Right atrium auricular region (tissue), 2 donors: ENCODE results near the gene ATXN7L2. TPM values are rescaled to one million over a fixed set of nuclear protein-coding genes. Genes with fewer than 3 reads are reported as not detected.

Experiments used
- DNase-seq: peaks from one replicate; pipeline ENCODE4 v3.0.0-alpha.2; 2019; ENCODE audit warnings: low spot score
- H3K27ac ChIP-seq, 2 donors: fragments of 200-600 bp; sonication (generic); 1 replicate in 1 of 2; 2 replicates in 1 of 2; pipeline ENCODE4 v1.5.1; 2016 to 2019
- H3K27me3 ChIP-seq, 2 donors: fragments of 200-600 bp; sonication (generic); one replicate each; pipeline versions ENCODE4 v1.5.1 to v1.6.0; 2017 to 2019
- H3K36me3 ChIP-seq: fragments of 200-600 bp; sonication (generic); one replicate; pipeline ENCODE4 v1.5.1; 2016
- H3K4me1 ChIP-seq, 2 donors: fragments of 200-600 bp; sonication (generic); one replicate each; pipeline versions ENCODE4 v1.5.1 to v1.6.0; 2017 to 2019
- H3K4me3 ChIP-seq, 2 donors: fragments of 200-600 bp; sonication (generic); 1 replicate in 1 of 2; 2 replicates in 1 of 2; pipeline ENCODE4 v1.5.1; 2017 to 2019; ENCODE audit warnings: mild to moderate bottlenecking in 1 of 2, moderate library complexity in 1 of 2
- H3K9me3 ChIP-seq, 2 donors: fragments of 200-600 bp; sonication (generic); one replicate each; pipeline ENCODE4 v1.5.1; 2019
- CTCF ChIP-seq, 2 donors: fragments of 200-600 bp; sonication (generic); IDR thresholded peaks; one replicate each; pipeline ENCODE4 v1.5.1; 2019; ENCODE audit warnings: antibody characterized with exemption in 2 of 2
- total RNA-seq, 2 donors: library from RNA; depleted of rRNA; stranded (reverse); fragments of >200 nt; gene quantifications; one replicate each; pipeline ENCODE4 v1.1.0, GENCODE V29; 2016

The ATXN7L2 gene
- total RNA-seq, 2 donors from 2014 or later: 2.4 to 3.5 TPM

- TF ChIP-seq CTCF (IDR thresholded peaks at IDR 0.05): no peak
- Histone ChIP-seq H3K27ac (no peak overlapping the region), H3K9me3 (no peaks in the 10 kb centered on the region), H3K4me3 (no peak overlapping the region), H3K27me3 (no peaks in the 10 kb centered on the region), H3K36me3 (no peaks in the 10 kb centered on the region), H3K4me1 (peaks cover 0 to 12% of the 10 kb centered on the region in 2 donors)
- no peak for DNase-seq
These were observed 5.9 kb upstream of the ATXN7L2 start for GRCh38 chr1:109477821-109478220.

DNA sequence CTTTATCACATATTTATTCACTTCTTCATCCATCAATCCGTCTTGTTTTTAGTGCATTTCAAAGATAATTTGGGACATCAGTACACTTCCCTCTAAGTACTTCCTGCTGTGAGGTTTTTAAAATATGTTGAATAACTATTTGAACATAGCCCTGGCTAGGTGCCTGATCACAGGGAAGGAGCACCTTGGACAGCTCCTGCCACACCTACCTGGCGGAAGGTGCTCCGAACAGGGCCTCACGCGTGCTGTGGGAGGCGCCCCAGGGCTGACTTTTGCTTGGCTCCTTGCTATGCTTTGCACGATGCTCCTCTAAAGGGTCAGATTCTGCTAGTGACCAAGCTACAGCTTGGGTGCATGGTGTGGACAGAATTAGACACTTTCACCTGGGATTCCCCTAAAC, 4.9 kb upstream of the ATXN7L2 start:
- no peaks in the 10 kb centered on the region for H3K9me3 ChIP-seq
- DNase-seq: no peak
- H3K36me3 ChIP-seq: no peaks in the 10 kb centered on the region
- H3K27me3 ChIP-seq: no peaks in the 10 kb centered on the region
- TF ChIP-seq CTCF (IDR thresholded peaks at IDR 0.05): no peak
- H3K27ac ChIP-seq: no peak overlapping the region
- H3K4me1 ChIP-seq: peaks cover 0 to 18% of the 10 kb centered on the region in 2 donors
- no peak overlapping the region for H3K4me3 ChIP-seq

GRCh38 chr1:109479311-109479710, 4.4 kb upstream of the ATXN7L2 start:
- TF ChIP-seq CTCF (IDR thresholded peaks at IDR 0.05): no peak
- no peak overlapping the region for H3K27ac ChIP-seq
- peaks cover 0 to 20% of the 10 kb centered on the region in 2 donors for H3K4me1 ChIP-seq

GRCh38 chr1:109479901-109480300, 3.8 kb upstream of the ATXN7L2 start:
- no peaks in the 10 kb centered on the region for H3K27me3 ChIP-seq
- H3K27ac ChIP-seq: no peak overlapping the region
- no peak for TF ChIP-seq CTCF (IDR thresholded peaks at IDR 0.05)
- H3K36me3 ChIP-seq: no peaks in the 10 kb centered on the region
- H3K4me1 ChIP-seq: peaks cover 0 to 21% of the 10 kb centered on the region in 2 donors
- no peaks in the 10 kb centered on the region for H3K9me3 ChIP-seq
- H3K4me3 ChIP-seq: no peak overlapping the region
- DNase-seq: no peak

More at GRCh38 chr1:109479311-109479710, 4.4 kb upstream of the ATXN7L2 start:
- DNase-seq: no peak
- Histone ChIP-seq H3K9me3 (no peaks in the 10 kb centered on the region), H3K4me3 (no peak overlapping the region), H3K27me3 (no peaks in the 10 kb centered on the region), H3K36me3 (no peaks in the 10 kb centered on the region)

DNA sequence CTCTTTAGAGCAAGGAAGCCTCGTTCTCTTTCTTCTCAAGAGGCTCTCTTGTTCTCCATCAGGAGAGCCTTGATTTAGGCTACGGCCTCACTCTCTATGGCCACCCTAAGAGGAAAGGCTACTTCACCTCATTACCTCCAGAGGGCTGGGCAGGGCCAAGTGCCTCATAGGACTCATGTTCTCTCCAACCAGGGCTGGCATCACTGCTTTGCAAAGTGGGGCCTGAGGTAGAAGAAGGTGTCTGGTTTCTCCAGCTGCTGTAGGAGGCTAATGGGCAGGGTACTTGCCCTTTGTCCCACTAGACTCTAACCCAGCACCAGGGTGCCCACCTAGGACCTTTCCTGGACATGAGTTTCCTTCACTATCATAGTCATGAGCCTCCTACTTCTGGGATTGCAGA, 2.1 kb upstream of the ATXN7L2 start:
- Histone ChIP-seq H3K27me3 (no peaks in the 10 kb centered on the region), H3K36me3 (no peaks in the 10 kb centered on the region), H3K27ac (no peak overlapping the region), H3K4me1 (peaks cover 0 to 18% of the 10 kb centered on the region in 2 donors), H3K9me3 (no peaks in the 10 kb centered on the region), H3K4me3 (no peak overlapping the region)
- TF ChIP-seq CTCF (IDR thresholded peaks at IDR 0.05): no peak
- DNase-seq: no peak

GRCh38 chr1:109482242-109482641, 1.5 kb upstream of the ATXN7L2 start:
- Histone ChIP-seq H3K27ac (no peak overlapping the region), H3K4me1 (peaks cover 0 to 18% of the 10 kb centered on the region in 2 donors), H3K27me3 (no peaks in the 10 kb centered on the region), H3K9me3 (no peaks in the 10 kb centered on the region), H3K4me3 (no peak overlapping the region), H3K36me3 (no peaks in the 10 kb centered on the region)
- no peak for TF ChIP-seq CTCF (IDR thresholded peaks at IDR 0.05)
- no peak for DNase-seq
